ENCODE data around the gene MT4.

Gene MT4

DNA sequence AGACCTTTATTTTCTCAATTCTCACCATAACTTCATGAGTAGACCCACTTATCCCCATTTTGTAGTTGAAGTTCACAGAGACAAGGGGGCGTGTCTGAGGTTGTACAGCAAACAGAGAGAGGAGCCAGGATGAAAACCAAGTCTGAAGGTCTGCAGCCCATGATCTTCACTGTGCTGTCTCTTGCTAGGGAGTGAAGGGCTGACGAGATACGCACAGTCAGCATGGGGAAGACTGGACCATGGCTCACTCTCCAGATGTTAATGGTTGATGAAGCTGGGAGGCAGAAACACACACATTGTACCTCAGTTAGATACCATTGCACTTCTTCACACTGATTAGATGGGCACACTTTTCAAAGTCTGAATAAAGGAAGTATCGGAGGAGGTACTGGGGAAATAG lies 5.8 kb upstream of the MT4 start:
- no peak overlapping the region for H3K4me3 ChIP-seq (ENCODE audit: low read depth, low read length)
- TF ChIP-seq CTCF (IDR thresholded peaks at IDR 0.05; ENCODE audit: low read depth, low read length): no peak

DNA sequence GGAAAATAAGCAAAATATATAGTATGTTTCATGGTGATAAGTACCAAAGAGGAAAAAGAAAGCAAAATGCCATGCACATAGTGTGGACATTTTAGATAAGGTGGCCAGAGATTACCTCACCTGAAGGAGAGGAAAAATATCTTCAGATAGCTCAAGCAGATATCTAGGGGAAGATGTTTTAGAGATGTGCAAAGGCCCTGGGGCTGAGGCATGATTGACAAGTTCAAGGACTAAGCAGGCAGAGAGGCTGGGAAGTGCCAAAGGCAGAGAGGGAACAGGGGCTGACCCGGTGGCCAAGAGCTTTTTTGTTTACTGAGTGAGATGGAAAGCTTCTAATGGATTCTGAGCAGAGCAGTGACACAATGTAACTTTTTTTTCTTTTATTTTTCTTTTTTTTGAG lies 4.4 kb upstream of the MT4 start:
- no peak for TF ChIP-seq CTCF (IDR thresholded peaks at IDR 0.05; ENCODE audit: low read depth, low read length)
- no peak overlapping the region for H3K4me3 ChIP-seq (ENCODE audit: low read depth, low read length)

DNA sequence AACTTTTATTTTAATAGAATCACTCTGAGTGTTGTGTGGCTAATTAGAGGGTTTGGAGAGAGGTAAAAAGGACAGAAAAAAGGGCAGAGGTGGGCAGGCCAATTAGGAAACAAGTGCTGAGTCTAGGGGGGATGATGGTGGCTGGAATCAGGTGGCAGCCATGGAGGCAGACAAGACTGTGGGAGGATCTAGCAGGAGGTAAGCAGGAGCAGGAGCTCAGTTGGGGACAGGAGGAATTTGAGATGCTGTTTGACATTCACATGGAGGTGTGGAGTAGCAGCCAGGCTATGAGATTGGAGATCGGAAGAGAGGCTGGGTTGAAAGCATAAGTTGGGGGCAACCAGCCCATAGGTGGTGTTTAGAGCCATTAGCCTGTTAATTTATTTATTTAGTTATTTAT lies 3.7 kb upstream of the MT4 start:
- no peak for TF ChIP-seq CTCF (IDR thresholded peaks at IDR 0.05; ENCODE audit: low read depth, low read length)
- H3K4me3 ChIP-seq (ENCODE audit: low read depth, low read length): no peak overlapping the region

DNA sequence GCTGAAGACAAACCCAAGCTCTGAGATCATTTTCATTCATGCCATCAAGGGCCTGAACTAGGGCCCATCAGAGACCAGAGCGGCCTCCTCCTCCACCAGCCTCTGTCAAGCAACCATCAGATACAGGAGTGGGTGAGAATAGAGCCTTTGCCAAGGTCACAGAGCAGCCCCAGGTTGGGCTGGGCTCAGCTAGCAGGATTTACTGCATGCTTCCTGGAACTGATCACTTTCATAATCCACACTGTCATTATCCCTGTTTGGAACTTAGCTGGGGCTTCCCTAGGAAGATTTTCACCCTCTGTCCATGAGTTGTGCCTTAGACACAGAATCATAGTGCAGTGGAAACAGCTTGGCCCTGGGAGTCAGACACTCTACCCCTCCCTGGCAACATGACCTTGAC lies 5.1 kb downstream of the MT4 start:
- no peak for TF ChIP-seq CTCF (IDR thresholded peaks at IDR 0.05; ENCODE audit: low read depth, low read length)
- H3K4me3 ChIP-seq (ENCODE audit: low read depth, low read length): no peak overlapping the region

DNA sequence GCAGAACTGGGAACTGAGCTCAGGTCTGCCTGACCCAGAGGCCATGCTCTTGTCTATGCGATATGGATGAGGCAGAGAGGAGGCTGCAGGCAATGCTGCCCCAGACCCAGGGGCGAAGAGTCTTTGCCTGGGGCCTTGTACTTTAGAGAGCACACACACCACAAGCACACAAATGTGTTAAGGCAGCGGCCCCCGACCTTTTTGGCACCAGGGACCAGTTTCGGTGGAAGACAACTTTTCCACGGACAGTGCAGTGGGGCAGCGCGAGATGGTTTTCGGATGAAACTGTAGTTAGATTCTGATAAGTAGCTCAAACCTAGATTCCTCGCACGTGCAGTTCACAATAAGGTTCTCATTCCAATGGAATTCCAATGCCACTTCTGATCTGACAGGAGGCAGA lies 6.7 kb downstream of the MT4 start:
- no peak overlapping the region for H3K4me3 ChIP-seq (ENCODE audit: low read depth, low read length)
- TF ChIP-seq CTCF (IDR thresholded peaks at IDR 0.05; ENCODE audit: low read depth, low read length): no peak

- H3K4me3 ChIP-seq (ENCODE audit: low read depth, low read length): no peak overlapping the region
- TF ChIP-seq CTCF (IDR thresholded peaks at IDR 0.05; ENCODE audit: low read depth, low read length): no peak
Observed at GRCh38 chr16:56574625-56575024, 9.8 kb downstream of the MT4 start.

GRCh38 chr16:56576585-56577299 lies 11.9 kb downstream of the MT4 start:
- peak; percentile 86 for TF ChIP-seq CTCF (IDR thresholded peaks at IDR 0.05; ENCODE audit: low read depth, low read length)
- no peak overlapping the region for H3K4me3 ChIP-seq (ENCODE audit: low read depth, low read length)

Measured in WI38 (cell line).